ENCODE measurements around the gene RNF144A. TPM values are rescaled to one million over a fixed set of nuclear protein-coding genes. Genes with fewer than 3 reads are reported as not detected.

The RNF144A gene
- total and polyA plus RNA-seq, 2 donors (not counting 1 experiment from before 2014, with no cell fraction given): 0.17 to 0.24 TPM

DNA sequence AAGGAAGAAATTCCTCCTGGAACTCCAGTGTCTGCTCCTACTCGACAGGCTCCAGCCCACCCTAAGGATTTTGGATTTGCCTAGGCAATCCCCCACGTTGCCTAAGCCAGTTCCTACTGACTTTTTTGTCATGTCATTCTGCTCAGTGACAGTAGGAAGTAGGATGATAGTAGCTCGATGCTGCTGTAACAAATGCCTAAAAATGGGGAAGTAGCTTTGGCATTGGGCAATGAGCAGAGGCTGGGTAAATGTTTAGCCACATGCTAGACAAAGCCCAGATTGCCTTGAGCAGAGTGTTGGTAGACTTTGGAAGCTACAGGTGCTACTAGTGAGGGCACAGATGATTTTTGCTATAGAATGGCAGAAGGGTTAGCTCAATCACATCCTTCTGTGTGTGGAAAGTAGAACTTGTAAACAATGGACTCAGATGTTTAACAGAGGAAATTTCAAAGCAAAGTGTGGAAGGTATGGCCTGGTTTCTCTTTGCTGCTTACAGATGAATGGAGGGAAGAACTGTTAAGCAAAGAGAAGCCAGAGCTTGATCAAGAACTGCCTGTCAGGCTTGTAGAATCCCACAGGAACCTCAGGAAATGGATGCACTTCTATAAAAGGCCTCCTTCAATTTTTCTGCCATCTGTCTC, 154.8 kb downstream of the RNF144A start:
- Histone ChIP-seq H3K4me2 (ENCODE audit: extremely low read depth, insufficient read depth, low read length) (no peak overlapping the region), H3K27ac (ENCODE audit: insufficient read depth, low read length) (no peak overlapping the region), H3K4me3 (replicated peaks in 1 of 4; ENCODE audit: control extremely low read depth in 1 of 4, insufficient read depth in 1 of 4, low read depth in 3 of 4, low read length in 4 of 4) (no peak overlapping the region), H3K79me2 (ENCODE audit: control insufficient read depth, insufficient read depth, low read length) (no peaks in the 10 kb centered on the region), H4K20me1 (ENCODE audit: control insufficient read depth, extremely low read depth, insufficient read depth, low read length) (no peaks in the 10 kb centered on the region), H3K27me3 (ENCODE audit: control insufficient read depth, insufficient read depth, low read length) (no peaks in the 10 kb centered on the region), H3K4me1 (ENCODE audit: control insufficient read depth, extremely low read depth, insufficient read depth, low read length) (no peaks in the 10 kb centered on the region), H2AFZ (ENCODE audit: low read length) (no peak overlapping the region), H3K9me3 (ENCODE audit: control insufficient read depth, insufficient read depth, low read depth, low read length) (no peaks in the 10 kb centered on the region), H3K36me3 (ENCODE audit: control insufficient read depth, insufficient read depth, low read length) (no peaks in the 10 kb centered on the region), H3K9ac (ENCODE audit: insufficient read depth, low read length) (no peak overlapping the region)
- DNase-seq (ENCODE audit: low read depth in 2 of 2): no peak
- no peak for TF ChIP-seq EZH2 (IDR thresholded peaks at IDR 0.05; ENCODE audit: low read length, missing control alignments)
- TF ChIP-seq, protein P1, sequence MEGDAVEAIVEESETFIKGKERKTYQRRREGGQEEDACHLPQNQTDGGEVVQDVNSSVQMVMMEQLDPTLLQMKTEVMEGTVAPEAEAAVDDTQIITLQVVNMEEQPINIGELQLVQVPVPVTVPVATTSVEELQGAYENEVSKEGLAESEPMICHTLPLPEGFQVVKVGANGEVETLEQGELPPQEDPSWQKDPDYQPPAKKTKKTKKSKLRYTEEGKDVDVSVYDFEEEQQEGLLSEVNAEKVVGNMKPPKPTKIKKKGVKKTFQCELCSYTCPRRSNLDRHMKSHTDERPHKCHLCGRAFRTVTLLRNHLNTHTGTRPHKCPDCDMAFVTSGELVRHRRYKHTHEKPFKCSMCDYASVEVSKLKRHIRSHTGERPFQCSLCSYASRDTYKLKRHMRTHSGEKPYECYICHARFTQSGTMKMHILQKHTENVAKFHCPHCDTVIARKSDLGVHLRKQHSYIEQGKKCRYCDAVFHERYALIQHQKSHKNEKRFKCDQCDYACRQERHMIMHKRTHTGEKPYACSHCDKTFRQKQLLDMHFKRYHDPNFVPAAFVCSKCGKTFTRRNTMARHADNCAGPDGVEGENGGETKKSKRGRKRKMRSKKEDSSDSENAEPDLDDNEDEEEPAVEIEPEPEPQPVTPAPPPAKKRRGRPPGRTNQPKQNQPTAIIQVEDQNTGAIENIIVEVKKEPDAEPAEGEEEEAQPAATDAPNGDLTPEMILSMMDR (conservative IDR thresholded peaks at IDR 0.05 in 1 of 2, IDR thresholded peaks at IDR 0.05 in 1 of 2; ENCODE audit: low read depth in 1 of 2, low read length in 2 of 2): no peak

DNA sequence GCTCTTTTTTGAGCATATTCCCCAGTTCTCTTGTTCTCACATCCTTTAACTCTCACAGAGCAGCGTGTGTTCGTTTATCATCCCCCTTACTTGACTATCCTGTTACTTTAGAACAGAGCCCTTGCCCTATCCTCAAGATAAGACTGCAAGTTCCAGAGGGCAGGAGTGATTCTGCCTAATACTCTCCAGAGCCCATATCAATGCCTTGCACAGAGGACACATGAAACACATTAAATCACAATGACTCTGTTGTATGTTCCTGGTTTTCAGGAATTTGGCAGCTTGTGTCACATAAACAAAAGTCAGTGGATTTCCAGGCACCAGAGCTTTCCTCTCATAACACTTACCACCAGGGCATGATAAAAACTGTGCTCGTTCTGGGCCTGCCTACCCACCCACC, 156.7 kb downstream of the RNF144A start:
- Histone ChIP-seq H4K20me1 (ENCODE audit: control insufficient read depth, extremely low read depth, insufficient read depth, low read length) (no peaks in the 10 kb centered on the region), H3K27me3 (ENCODE audit: control insufficient read depth, insufficient read depth, low read length) (no peaks in the 10 kb centered on the region), H3K4me1 (ENCODE audit: control insufficient read depth, extremely low read depth, insufficient read depth, low read length) (no peaks in the 10 kb centered on the region), H3K27ac (ENCODE audit: insufficient read depth, low read length) (no peak overlapping the region), H3K4me3 (replicated peaks in 1 of 4; ENCODE audit: control extremely low read depth in 1 of 4, insufficient read depth in 1 of 4, low read depth in 3 of 4, low read length in 4 of 4) (no peak overlapping the region), H3K9ac (ENCODE audit: insufficient read depth, low read length) (no peak overlapping the region), H3K79me2 (ENCODE audit: control insufficient read depth, insufficient read depth, low read length) (no peaks in the 10 kb centered on the region), H3K36me3 (ENCODE audit: control insufficient read depth, insufficient read depth, low read length) (no peaks in the 10 kb centered on the region), H2AFZ (ENCODE audit: low read length) (no peak overlapping the region), H3K4me2 (ENCODE audit: extremely low read depth, insufficient read depth, low read length) (no peak overlapping the region), H3K9me3 (ENCODE audit: control insufficient read depth, insufficient read depth, low read depth, low read length) (no peaks in the 10 kb centered on the region)
- no peak for DNase-seq (ENCODE audit: low read depth in 2 of 2)
- TF ChIP-seq, protein P1 (conservative IDR thresholded peaks at IDR 0.05 in 1 of 2, IDR thresholded peaks at IDR 0.05 in 1 of 2; ENCODE audit: low read depth in 1 of 2, low read length in 2 of 2): no peak
- no peak for TF ChIP-seq EZH2 (IDR thresholded peaks at IDR 0.05; ENCODE audit: low read length, missing control alignments)

DNA sequence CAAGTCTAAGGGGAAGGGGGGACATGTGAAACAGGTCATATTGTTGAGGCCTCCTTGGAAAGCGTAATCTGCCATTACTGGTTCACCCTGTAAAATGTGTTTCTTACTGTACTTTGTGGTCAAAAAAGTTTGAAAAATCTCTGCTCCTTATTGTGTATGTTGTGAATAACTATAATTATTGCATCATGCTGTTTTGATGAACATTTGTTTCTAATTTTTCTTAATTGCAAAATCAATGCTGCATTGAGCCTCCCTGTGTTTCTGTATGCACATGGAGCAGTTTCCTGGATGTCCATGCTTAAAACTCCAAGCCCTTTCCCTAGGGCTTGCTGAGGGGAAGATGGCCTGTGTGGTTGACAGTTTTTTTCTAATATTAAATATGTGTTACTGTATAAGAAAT, 158.6 kb downstream of the RNF144A start:
- Histone ChIP-seq H2AFZ (ENCODE audit: low read length) (no peak overlapping the region), H3K9me3 (ENCODE audit: control insufficient read depth, insufficient read depth, low read depth, low read length) (no peaks in the 10 kb centered on the region), H3K9ac (ENCODE audit: insufficient read depth, low read length) (no peak overlapping the region), H4K20me1 (ENCODE audit: control insufficient read depth, extremely low read depth, insufficient read depth, low read length) (no peaks in the 10 kb centered on the region), H3K4me1 (ENCODE audit: control insufficient read depth, extremely low read depth, insufficient read depth, low read length) (no peaks in the 10 kb centered on the region), H3K27me3 (ENCODE audit: control insufficient read depth, insufficient read depth, low read length) (no peaks in the 10 kb centered on the region), H3K27ac (ENCODE audit: insufficient read depth, low read length) (no peak overlapping the region), H3K4me2 (ENCODE audit: extremely low read depth, insufficient read depth, low read length) (no peak overlapping the region), H3K4me3 (replicated peaks in 1 of 4; ENCODE audit: control extremely low read depth in 1 of 4, insufficient read depth in 1 of 4, low read depth in 3 of 4, low read length in 4 of 4) (no peak overlapping the region), H3K79me2 (ENCODE audit: control insufficient read depth, insufficient read depth, low read length) (no peaks in the 10 kb centered on the region), H3K36me3 (ENCODE audit: control insufficient read depth, insufficient read depth, low read length) (no peaks in the 10 kb centered on the region)
- no peak for DNase-seq (ENCODE audit: low read depth in 2 of 2)
- TF ChIP-seq EZH2 (IDR thresholded peaks at IDR 0.05; ENCODE audit: low read length, missing control alignments): no peak
- TF ChIP-seq, protein P1 (conservative IDR thresholded peaks at IDR 0.05 in 1 of 2, IDR thresholded peaks at IDR 0.05 in 1 of 2; ENCODE audit: low read depth in 1 of 2, low read length in 2 of 2): no peak
